RWPE2 (cell line): Measurements from ENCODE around the gene BCL11B.

Experiments used
- ATAC-seq: fragments of 200-7000 bp; cut with Tn5 transposase; 3 replicates; pipeline ENCODE4 v1.9.1; 2021; ENCODE audit warnings: low read depth
- DNase-seq: peaks from one replicate; pipeline ENCODE4 v3.0.0-alpha.2; 2020; ENCODE audit warnings: low spot score
- H3K27ac ChIP-seq: fragments of 450-650 bp; 2 replicates; pipeline ENCODE4 v1.5.1; 2017; ENCODE audit warnings: mild to moderate bottlenecking; ENCODE audit not compliant: poor library complexity, severe bottlenecking
- H3K27me3 ChIP-seq: fragments of 250-450 bp; sonication (Bioruptor Pico); 2 replicates; pipeline ENCODE4 v1.5.1; 2021; ENCODE audit warnings: mild to moderate bottlenecking, moderate library complexity; ENCODE audit not compliant: insufficient read depth, poor library complexity, severe bottlenecking
- H3K36me3 ChIP-seq: fragments of 250-450 bp; sonication (Bioruptor Pico); 2 replicates; pipeline ENCODE4 v1.5.1; 2020; ENCODE audit warnings: low read depth, mild to moderate bottlenecking, moderate library complexity
- H3K4me1 ChIP-seq: fragments of 250-450 bp; sonication (Bioruptor Pico); 2 replicates; pipeline ENCODE4 v1.5.1; 2021; ENCODE audit warnings: mild to moderate bottlenecking, moderate library complexity; ENCODE audit not compliant: insufficient read depth, poor library complexity, severe bottlenecking
- H3K4me3 ChIP-seq: fragments of 250-450 bp; sonication (Bioruptor Pico); 2 replicates; pipeline ENCODE4 v1.5.1; 2021; ENCODE audit warnings: mild to moderate bottlenecking, moderate library complexity; ENCODE audit not compliant: severe bottlenecking
- H3K9me3 ChIP-seq: fragments of 250-450 bp; sonication (Bioruptor Pico); 2 replicates; pipeline ENCODE4 v1.5.1; 2021; ENCODE audit warnings: mild to moderate bottlenecking, moderate library complexity; ENCODE audit not compliant: severe bottlenecking
- CTCF ChIP-seq: fragments of 450-650 bp; IDR thresholded peaks from one replicate; pipeline ENCODE4 v1.5.1; 2017; ENCODE audit warnings: mild to moderate bottlenecking, moderate library complexity; ENCODE audit not compliant: poor library complexity, severe bottlenecking

BCL11B gene

GRCh38 chr14:99287269-99287942, 15.4 kb upstream of the BCL11B start:
- H3K27ac ChIP-seq = no peak overlapping the region
- H3K9me3 ChIP-seq = no peaks in the 10 kb centered on the region
- DNase-seq = no peak
- H3K4me3 ChIP-seq = no peak overlapping the region
- H3K4me1 ChIP-seq = no peaks in the 10 kb centered on the region
- ATAC-seq = 0 out of 3 replicates have a peak, but pooled peaks have one; percentile 31
- H3K36me3 ChIP-seq = no peaks in the 10 kb centered on the region
- H3K27me3 ChIP-seq = peaks cover 2% of the 10 kb centered on the region
- TF ChIP-seq CTCF = no peak

- DNase-seq = no peak
- H3K36me3 ChIP-seq = no peaks in the 10 kb centered on the region
- no peak for TF ChIP-seq CTCF
- H3K4me3 ChIP-seq = no peak overlapping the region
- no peaks in the 10 kb centered on the region for H3K4me1 ChIP-seq
- no peak overlapping the region for H3K27ac ChIP-seq
- no peak for ATAC-seq
- H3K27me3 ChIP-seq = peaks cover 2% of the 10 kb centered on the region
- no peaks in the 10 kb centered on the region for H3K9me3 ChIP-seq
These were observed 14.8 kb upstream of the BCL11B start for GRCh38 chr14:99286761-99287160.

- no peaks in the 10 kb centered on the region for H3K9me3 ChIP-seq
- no peaks in the 10 kb centered on the region for H3K36me3 ChIP-seq
- H3K4me3 ChIP-seq = no peak overlapping the region
- no peak overlapping the region for H3K27ac ChIP-seq
- peaks cover 2% of the 10 kb centered on the region for H3K27me3 ChIP-seq
- ATAC-seq (no peak; the same call in 2 of the 3 replicates), DNase-seq (no peak)
- H3K4me1 ChIP-seq = no peaks in the 10 kb centered on the region
- TF ChIP-seq CTCF = no peak
These were observed 12.4 kb upstream of the BCL11B start for GRCh38 chr14:99284254-99285004.

GRCh38 chr14:99282261-99283050, 10.5 kb upstream of the BCL11B start:
- no peaks in the 10 kb centered on the region for H3K4me1 ChIP-seq
- no peak for TF ChIP-seq CTCF
- no peaks in the 10 kb centered on the region for H3K9me3 ChIP-seq
- DNase-seq (no peak), ATAC-seq (no peak)
- H3K36me3 ChIP-seq = no peaks in the 10 kb centered on the region
- H3K27me3 ChIP-seq = peaks cover 14% of the 10 kb centered on the region
- H3K27ac ChIP-seq = no peak overlapping the region
- no peak overlapping the region for H3K4me3 ChIP-seq
